KMS-11 (cell line): ENCODE data around the gene ATF4.

Experiments used
- H2AFZ ChIP-seq: fragments of 200-600 bp; sonication (generic); 2 replicates; pipeline ENCODE4 v1.6.1; 2016; ENCODE audit warnings: antibody characterized with exemption, mixed run types, low read depth
- H3K27ac ChIP-seq: fragments of 200-600 bp; sonication (generic); 2 replicates; pipeline ENCODE4 v1.6.1; 2016; ENCODE audit warnings: mild to moderate bottlenecking, mixed run types
- H3K27me3 ChIP-seq: fragments of 200-600 bp; sonication (generic); 2 replicates; pipeline ENCODE4 v1.6.1; 2017; ENCODE audit warnings: mild to moderate bottlenecking, low read depth, mixed run types, moderate library complexity; ENCODE audit not compliant: insufficient read depth
- H3K36me3 ChIP-seq: fragments of 200-600 bp; sonication (generic); 2 replicates; pipeline ENCODE4 v1.6.1; 2017; ENCODE audit warnings: mild to moderate bottlenecking, mixed run types; ENCODE audit not compliant: insufficient read depth
- H3K4me1 ChIP-seq: fragments of 200-600 bp; sonication (generic); 2 replicates; pipeline ENCODE4 v1.6.1; 2016; ENCODE audit warnings: mild to moderate bottlenecking, low read depth, mixed run types; ENCODE audit not compliant: poor library complexity, severe bottlenecking
- H3K4me2 ChIP-seq: fragments of 200-600 bp; sonication (generic); 2 replicates; pipeline ENCODE4 v1.7.0; 2016; ENCODE audit warnings: mild to moderate bottlenecking, mixed run types
- H3K4me3 ChIP-seq: fragments of 200-600 bp; sonication (generic); IDR thresholded peaks from 2 replicates; pipeline ENCODE4 v1.6.1; 2017; ENCODE audit warnings: low read depth, low read length, mixed read lengths; ENCODE audit not compliant: insufficient read depth
- H3K79me2 ChIP-seq: fragments of 200-600 bp; sonication (generic); 2 replicates; pipeline ENCODE4 v1.6.1; 2016; ENCODE audit warnings: low read depth, mixed run types; ENCODE audit not compliant: insufficient read depth
- H3K9ac ChIP-seq: fragments of 200-600 bp; sonication (generic); 2 replicates; pipeline ENCODE4 v1.6.1; 2016; ENCODE audit warnings: mild to moderate bottlenecking, mixed run types
- H4K20me1 ChIP-seq: fragments of 200-600 bp; sonication (generic); 2 replicates; pipeline ENCODE4 v1.6.1; 2016; ENCODE audit warnings: mild to moderate bottlenecking, mixed run types; ENCODE audit not compliant: insufficient read depth
- CTCF ChIP-seq: fragments of 200-600 bp; sonication (generic); conservative IDR thresholded peaks from 2 replicates; pipeline ENCODE4 v1.6.1; 2017; ENCODE audit warnings: low read depth, mild to moderate bottlenecking, antibody characterized with exemption, low read length, moderate library complexity, mixed read lengths

Gene ATF4

DNA sequence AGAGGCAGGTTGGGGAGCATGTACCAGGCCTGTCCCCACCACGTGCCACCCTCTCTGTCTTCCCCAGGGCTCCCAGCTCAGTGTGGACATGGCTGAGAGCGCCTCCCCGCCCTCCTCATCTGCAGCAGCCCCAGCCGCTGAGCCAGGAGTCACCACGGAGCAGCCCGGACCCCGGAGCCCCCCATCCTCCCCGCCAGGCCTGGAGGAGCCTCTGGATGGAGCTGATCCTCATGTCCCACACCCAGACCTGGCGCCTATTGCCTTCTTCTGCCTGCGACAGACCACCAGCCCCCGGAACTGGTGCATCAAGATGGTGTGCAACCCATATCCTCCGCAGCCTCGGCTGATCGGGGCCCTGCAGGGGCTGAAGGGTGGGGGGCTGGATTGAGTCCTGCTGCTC lies 50.3 kb downstream of the ATF4 start, which contains the start of gene CACNA1I:
TSS of gene CACNA1I (plus strand) at position 89 of the 400 bp plus-strand sequence. CDS start at position 89, 0 bp downstream.
- Histone ChIP-seq H3K36me3 (no peaks in the 10 kb centered on the region), H3K4me3 (no peak within 1 kb of the TSS), H3K9ac (no peak within 1 kb of the TSS), H3K4me1 (no peaks in the 10 kb centered on the region), H3K79me2 (no peaks in the 10 kb centered on the region), H3K4me2 (no peak within 1 kb of the TSS), H4K20me1 (no peaks in the 10 kb centered on the region), H2AFZ (no peak within 1 kb of the TSS), H3K27ac (no peak within 1 kb of the TSS), H3K27me3 (peaks cover 55% of the 10 kb centered on the region)
- TF ChIP-seq CTCF: no peak

- no peak overlapping the region for H3K27ac ChIP-seq
- H3K36me3 ChIP-seq: no peaks in the 10 kb centered on the region
- TF ChIP-seq CTCF: no peak
- H4K20me1 ChIP-seq: no peaks in the 10 kb centered on the region
- H3K4me1 ChIP-seq: no peaks in the 10 kb centered on the region
- no peak overlapping the region for H3K4me2 ChIP-seq
- peaks cover 63% of the 10 kb centered on the region for H3K27me3 ChIP-seq
- H2AFZ ChIP-seq: no peak overlapping the region
- H3K4me3 ChIP-seq: no peak overlapping the region
- H3K79me2 ChIP-seq: no peaks in the 10 kb centered on the region
- H3K9ac ChIP-seq: no peak overlapping the region
Observed at GRCh38 chr22:39571538-39571937, 51.2 kb downstream of the ATF4 start.
